Ovary (tissue), 3 donors: ENCODE data around the gene STK24.

Experiments used
- EP300 ChIP-seq: sonication (generic); formaldehyde crosslinking; IDR thresholded peaks from one replicate; pipeline ENCODE4 v1.6.1; 2017; ENCODE audit warnings: antibody characterized with exemption
- TF ChIP-seq, protein P1 (sequence below), 3 donors: fragments of 450-650 bp in 2 of 3; fragments of 200-600 bp in 1 of 3; IDR thresholded peaks; one replicate each; pipeline versions ENCODE4 v1.5.1 to v1.8.0; 2016 to 2022; ENCODE audit warnings: antibody characterized with exemption in 3 of 3, mild to moderate bottlenecking in 1 of 3
- donor health status: DM: no; HTN: no; CAD: no.

DNA sequence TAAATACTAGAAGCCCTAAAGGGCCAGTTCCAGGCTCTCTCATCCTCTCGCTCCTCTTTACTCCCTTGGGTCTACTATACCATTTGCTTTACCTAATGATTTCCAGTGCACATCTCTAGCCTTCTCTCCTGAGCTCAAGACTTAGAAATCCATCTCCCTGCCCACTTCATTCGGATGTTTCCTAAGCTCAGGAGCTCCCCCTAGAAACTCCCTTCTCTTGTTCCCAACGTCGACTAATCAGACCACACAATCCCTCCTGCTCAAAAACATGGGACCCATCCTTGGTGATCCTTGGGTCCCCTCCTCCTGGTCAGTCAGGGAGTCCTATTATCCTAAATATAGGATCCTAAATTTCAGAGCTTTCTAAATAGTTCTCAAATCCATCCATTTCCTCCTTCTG is 21.1 kb upstream of the STK24 start:
- TF ChIP-seq, protein P1, sequence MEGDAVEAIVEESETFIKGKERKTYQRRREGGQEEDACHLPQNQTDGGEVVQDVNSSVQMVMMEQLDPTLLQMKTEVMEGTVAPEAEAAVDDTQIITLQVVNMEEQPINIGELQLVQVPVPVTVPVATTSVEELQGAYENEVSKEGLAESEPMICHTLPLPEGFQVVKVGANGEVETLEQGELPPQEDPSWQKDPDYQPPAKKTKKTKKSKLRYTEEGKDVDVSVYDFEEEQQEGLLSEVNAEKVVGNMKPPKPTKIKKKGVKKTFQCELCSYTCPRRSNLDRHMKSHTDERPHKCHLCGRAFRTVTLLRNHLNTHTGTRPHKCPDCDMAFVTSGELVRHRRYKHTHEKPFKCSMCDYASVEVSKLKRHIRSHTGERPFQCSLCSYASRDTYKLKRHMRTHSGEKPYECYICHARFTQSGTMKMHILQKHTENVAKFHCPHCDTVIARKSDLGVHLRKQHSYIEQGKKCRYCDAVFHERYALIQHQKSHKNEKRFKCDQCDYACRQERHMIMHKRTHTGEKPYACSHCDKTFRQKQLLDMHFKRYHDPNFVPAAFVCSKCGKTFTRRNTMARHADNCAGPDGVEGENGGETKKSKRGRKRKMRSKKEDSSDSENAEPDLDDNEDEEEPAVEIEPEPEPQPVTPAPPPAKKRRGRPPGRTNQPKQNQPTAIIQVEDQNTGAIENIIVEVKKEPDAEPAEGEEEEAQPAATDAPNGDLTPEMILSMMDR (IDR thresholded peaks at IDR 0.05) = no peak
- no peak for TF ChIP-seq EP300
